H1 (cell line): ENCODE results near the gene NFKB1. TPM values are rescaled to one million over a fixed set of nuclear protein-coding genes. Genes with fewer than 3 reads are reported as not detected.

Experiments used
- CTCF ChIA-PET: fragments of 300-600 bp; sonication (Branson Sonifier 250); formaldehyde crosslinking; loops from one replicate; lab custom pipeline; 2021; ENCODE audit not compliant: partially characterized antibody; lab: Charles Lee
- POLR2A ChIA-PET: fragments of 300-600 bp; sonication (Branson Sonifier 250); formaldehyde crosslinking; loops from one replicate; lab custom pipeline; 2021; ENCODE audit warnings: inconsistent platforms; ENCODE audit not compliant: partially characterized antibody; lab: Charles Lee
- DNase-seq, 2 experiments: peaks; one replicate each; pipeline versions ENCODE4 v3.0.0 to v3.0.0-alpha.2; 2010 to 2022; ENCODE audit warnings: low spot score in 2 of 2, low read depth in 1 of 2, mixed read lengths in 1 of 2
- FAIRE-seq: peaks from 2 replicates; lab custom pipeline; 2011; peaks lifted over from hg19 to GRCh38; lab: Jason Lieb, UNC
- H2AFZ ChIP-seq: 2 replicates; pipeline ENCODE4 v1.8.1; 2012; ENCODE audit warnings: low read length, inconsistent platforms
- H2AK5ac ChIP-seq: 2 replicates; pipeline ENCODE4 v1.6.1; 2013; ENCODE audit warnings: low read depth, low read length
- H2BK120ac ChIP-seq: replicated peaks from 2 replicates; pipeline ENCODE3; 2013; ENCODE audit warnings: low read depth, low read length, inconsistent platforms
- H2BK12ac ChIP-seq: 2 replicates; pipeline ENCODE4 v1.6.1; 2013; ENCODE audit warnings: low read depth, low read length
- H2BK15ac ChIP-seq: 2 replicates; pipeline ENCODE4 v1.6.1; 2013; ENCODE audit warnings: low read length
- H2BK20ac ChIP-seq: 2 replicates; pipeline ENCODE4 v1.6.1; 2013; ENCODE audit warnings: low read length
- H2BK5ac ChIP-seq: 2 replicates; pipeline ENCODE4 v1.6.1; 2013; ENCODE audit warnings: low read depth, low read length
- H3K14ac ChIP-seq: 2 replicates; pipeline ENCODE4 v1.6.1; 2013; ENCODE audit warnings: inconsistent platforms; ENCODE audit not compliant: insufficient read length
- H3K18ac ChIP-seq: 2 replicates; pipeline ENCODE4 v1.6.1; 2013; ENCODE audit warnings: low read length; ENCODE audit errors: extremely low read depth
- H3K23ac ChIP-seq: 2 replicates; pipeline ENCODE4 v1.6.1; 2013; ENCODE audit warnings: inconsistent platforms; ENCODE audit not compliant: insufficient read length
- H3K23me2 ChIP-seq: 2 replicates; pipeline ENCODE4 v1.6.1; 2013; ENCODE audit warnings: low read depth, low read length
- H3K27ac ChIP-seq: 2 replicates; pipeline ENCODE4 v1.6.1; 2011; ENCODE audit warnings: low read depth, low read length, inconsistent platforms
- H3K27me3 ChIP-seq, 4 experiments: replicated peaks in 1 of 4; 1 replicate in 1 of 4; 2 replicates in 3 of 4; pipeline versions ENCODE4 v1.6.1 to v1.8.1; 2011 to 2013; ENCODE audit warnings: low read length in 3 of 4, mild to moderate bottlenecking in 3 of 4, inconsistent platforms in 2 of 4, mixed read lengths in 2 of 4, moderate library complexity in 1 of 4; ENCODE audit not compliant: control insufficient read depth in 3 of 4, insufficient read depth in 3 of 4; ENCODE audit errors: extremely low read depth in 1 of 4
- H3K36me3 ChIP-seq, 4 experiments: 2 replicates each; pipeline versions ENCODE4 v1.6.1 to v1.8.1; 2011 to 2013; ENCODE audit warnings: mild to moderate bottlenecking in 4 of 4, low read length in 3 of 4, moderate library complexity in 2 of 4, control low read depth in 1 of 4, inconsistent platforms in 1 of 4; ENCODE audit not compliant: insufficient read depth in 4 of 4, control insufficient read depth in 2 of 4
- H3K4ac ChIP-seq: replicated peaks from 2 replicates; pipeline ENCODE3; 2013; ENCODE audit warnings: low read length, low read depth, mixed read lengths, inconsistent platforms; ENCODE audit not compliant: insufficient read length
- H3K4me1 ChIP-seq, 4 experiments: replicated peaks in 1 of 4; 1 replicate in 1 of 4; 2 replicates in 3 of 4; pipeline versions ENCODE4 v1.6.1 to v1.8.1; 2011 to 2013; ENCODE audit warnings: low read length in 3 of 4, inconsistent platforms in 2 of 4, mixed read lengths in 1 of 4; ENCODE audit not compliant: insufficient read depth in 4 of 4, control insufficient read depth in 3 of 4
- H3K4me2 ChIP-seq, 2 experiments: 2 replicates each; pipeline versions ENCODE4 v1.6.1 to v1.8.1; 2011 to 2013; ENCODE audit warnings: low read depth in 2 of 2, low read length in 2 of 2, control low read depth in 1 of 2, inconsistent platforms in 1 of 2, mild to moderate bottlenecking in 1 of 2; ENCODE audit not compliant: insufficient read depth in 1 of 2
- H3K4me3 ChIP-seq, 4 experiments: fragments of 200-600, 300-600 bp in 1 of 4; sonication (generic), shearing (Covaris generic), sonication (Bioruptor Twin) in 1 of 4; 2 replicates each; pipeline versions ENCODE4 v1.5.1 to v1.8.1; 2011 to 2016; ENCODE audit warnings: low read length in 4 of 4, low read depth in 3 of 4, control low read depth in 2 of 4, inconsistent platforms in 2 of 4, mild to moderate bottlenecking in 2 of 4, mixed read lengths in 1 of 4, moderate library complexity in 1 of 4; ENCODE audit not compliant: insufficient read depth in 2 of 4; ENCODE audit errors: extremely low read depth in 1 of 4
- H3K56ac ChIP-seq: replicated peaks from 2 replicates; pipeline ENCODE3; 2013; ENCODE audit warnings: low read depth, mild to moderate bottlenecking, mixed read lengths, low read length, inconsistent platforms; ENCODE audit not compliant: insufficient read length
- H3K79me1 ChIP-seq: 2 replicates; pipeline ENCODE4 v1.6.1; 2013; ENCODE audit warnings: low read depth, low read length, control low read depth
- H3K79me2 ChIP-seq, 2 experiments: 2 replicates each; pipeline versions ENCODE4 v1.6.1 to v1.8.1; 2012 to 2013; ENCODE audit warnings: low read length in 2 of 2, mild to moderate bottlenecking in 2 of 2, inconsistent platforms in 1 of 2; ENCODE audit not compliant: insufficient read depth in 2 of 2, control insufficient read depth in 1 of 2
- H3K9ac ChIP-seq, 4 experiments: replicated peaks in 1 of 4; 1 replicate in 1 of 4; 2 replicates in 3 of 4; pipeline versions ENCODE4 v1.6.1 to v1.8.1; 2011 to 2013; ENCODE audit warnings: low read depth in 3 of 4, low read length in 3 of 4, control low read depth in 2 of 4, mild to moderate bottlenecking in 2 of 4, moderate library complexity in 2 of 4, inconsistent platforms in 1 of 4; ENCODE audit errors: extremely low read depth in 1 of 4
- H3K9me3 ChIP-seq, 2 experiments: 2 replicates each; pipeline versions ENCODE4 v1.6.1 to v1.8.1; 2012 to 2013; ENCODE audit warnings: mild to moderate bottlenecking in 2 of 2, moderate library complexity in 2 of 2, control low read depth in 1 of 2, inconsistent platforms in 1 of 2, low read depth in 1 of 2, low read length in 1 of 2, mixed read lengths in 1 of 2; ENCODE audit not compliant: insufficient read depth in 2 of 2
- H4K20me1 ChIP-seq, 2 experiments: replicated peaks in 1 of 2; 2 replicates each; pipeline versions ENCODE3 to v1.8.1; 2011 to 2013; ENCODE audit warnings: inconsistent platforms in 2 of 2, low read length in 2 of 2, mild to moderate bottlenecking in 1 of 2; ENCODE audit not compliant: insufficient read depth in 2 of 2, control insufficient read depth in 1 of 2
- H4K5ac ChIP-seq: 2 replicates; pipeline ENCODE4 v1.6.1; 2013; ENCODE audit warnings: low read length, low read depth, mixed read lengths, inconsistent platforms; ENCODE audit not compliant: insufficient read length
- H4K8ac ChIP-seq: 2 replicates; pipeline ENCODE4 v1.8.0; 2013; ENCODE audit warnings: mild to moderate bottlenecking, moderate library complexity, low read length, inconsistent platforms; ENCODE audit not compliant: insufficient read depth; ENCODE audit errors: extremely low read depth
- H4K91ac ChIP-seq: replicated peaks from 2 replicates; pipeline ENCODE3; 2013; ENCODE audit warnings: low read length, mixed read lengths, inconsistent platforms; ENCODE audit not compliant: insufficient read length
- BACH1 ChIP-seq: IDR thresholded peaks from 2 replicates; pipeline ENCODE4 v1.6.1; 2012; ENCODE audit warnings: low read length, improper control_type of control experiment
- CBX8 ChIP-seq: fragments of 300-800, 300-1000 bp; sonication (generic); IDR thresholded peaks from 2 replicates; pipeline ENCODE4 v1.7.1; 2016; ENCODE audit warnings: low read depth, low read length, borderline replicate concordance
- GABPA ChIP-seq: IDR thresholded peaks from 2 replicates; pipeline ENCODE4 v1.6.1; 2011; ENCODE audit warnings: mild to moderate bottlenecking, low read length, moderate library complexity, borderline replicate concordance; ENCODE audit not compliant: insufficient read depth
- KDM1A ChIP-seq: fragments of 200-600, 300-600 bp; sonication (generic); IDR thresholded peaks from 2 replicates; pipeline ENCODE4 v1.7.1; 2016; ENCODE audit warnings: mild to moderate bottlenecking, low read length, borderline replicate concordance
- KDM5A ChIP-seq: fragments of 200-600 bp; IDR thresholded peaks from 2 replicates; pipeline ENCODE4 v1.7.1; 2012; ENCODE audit warnings: mild to moderate bottlenecking, low read length, inconsistent platforms, mixed read lengths
- PHF8 ChIP-seq: fragments of 200-600 bp; sonication (generic); conservative IDR thresholded peaks from 2 replicates; pipeline ENCODE4 v1.7.1; 2012; ENCODE audit warnings: low read depth, mild to moderate bottlenecking, inconsistent platforms, low read length, moderate library complexity
- SIN3A ChIP-seq, 2 experiments: IDR thresholded peaks in 1 of 2; conservative IDR thresholded peaks in 1 of 2; 2 replicates each; pipeline ENCODE4 v1.6.1; 2011 to 2012; ENCODE audit warnings: low read length in 2 of 2, improper control_type of control experiment in 1 of 2, low read depth in 1 of 2, mild to moderate bottlenecking in 1 of 2
- SIX5 ChIP-seq: IDR thresholded peaks from 2 replicates; pipeline ENCODE4 v1.6.1; 2011; ENCODE audit warnings: mild to moderate bottlenecking, low read depth, low read length
- SP1 ChIP-seq: IDR thresholded peaks from 2 replicates; pipeline ENCODE4 v1.6.1; 2011; ENCODE audit warnings: low read depth, low read length
- SRF ChIP-seq: IDR thresholded peaks from 2 replicates; pipeline ENCODE4 v1.6.1; 2011; ENCODE audit warnings: mild to moderate bottlenecking, low read depth, low read length, moderate library complexity
- TAF1 ChIP-seq: IDR thresholded peaks from 2 replicates; pipeline ENCODE4 v1.6.1; 2011; ENCODE audit warnings: mild to moderate bottlenecking, low read depth, low read length
- TCF12 ChIP-seq: IDR thresholded peaks from 2 replicates; pipeline ENCODE4 v1.6.1; 2011; ENCODE audit warnings: low read depth, mild to moderate bottlenecking, low read length
- ZNF274 ChIP-seq: IDR thresholded peaks from 2 replicates; pipeline ENCODE4 v1.7.0; 2012; ENCODE audit warnings: low read length, borderline replicate concordance; ENCODE audit errors: extremely low read depth
- WGBS, 2 experiments: shearing (Covaris generic) in 1 of 2; methylation state at CpG; one replicate each; pipeline versions ENCODE4 v1.1.6 to v1.1.7; 2013 to 2015; ENCODE audit warnings: low lambda C conversion rate in 2 of 2, mixed read lengths in 2 of 2, inconsistent platforms in 1 of 2, low coverage in 1 of 2, missing lambda C conversion rate in 1 of 2; ENCODE audit not compliant: insufficient replicate concordance in 2 of 2, insufficient coverage in 1 of 2, insufficient read length in 1 of 2; ENCODE audit errors: extremely low coverage in 1 of 2, missing lambda C conversion rate in 1 of 2; 5-methylcytosine and 5-hydroxymethylcytosine counted together
- polyA plus RNA-seq, 7 experiments: library from polyadenylated mRNA; depleted of rRNA in 3 of 7; stranded (reverse) in 5 of 7; unstranded in 2 of 7; fragments of >200 nt in 5 of 7; fragments of 200-250 nt in 2 of 7; gene quantifications; 1 replicate in 5 of 7; 2 replicates in 1 of 7; 4 replicates in 1 of 7; pipeline versions ENCODE4 v1.2.1 to v1.2.3, GENCODE V29; 2011 to 2013; ENCODE audit warnings: missing spikeins in 2 of 7, mixed read lengths in 2 of 7
- total RNA-seq: library from RNA; stranded (reverse); fragmentation: NEBNext Ultra II Directional; extraction: Animal tissue kit (Norgen Biotek cat#: 25700); gene quantifications from 2 replicates; pipeline ENCODE4 v1.2.1, GENCODE V29; 2021
- TF ChIP-seq, protein P1 (sequence below): IDR thresholded peaks from 2 replicates; pipeline ENCODE4 v1.6.1; 2012; ENCODE audit warnings: inconsistent platforms
- TF ChIP-seq, protein P2 (sequence below): IDR thresholded peaks from 2 replicates; pipeline ENCODE4 v1.6.1; 2011; ENCODE audit warnings: low read depth, mild to moderate bottlenecking, low read length; ENCODE audit not compliant: insufficient read depth

The NFKB1 gene
- total and polyA plus RNA-seq, 2 of the 8 experiments (the other 6 are each of a cell fraction or from before 2014, with no cell fraction given): 2.9 to 6.8 TPM

DNA sequence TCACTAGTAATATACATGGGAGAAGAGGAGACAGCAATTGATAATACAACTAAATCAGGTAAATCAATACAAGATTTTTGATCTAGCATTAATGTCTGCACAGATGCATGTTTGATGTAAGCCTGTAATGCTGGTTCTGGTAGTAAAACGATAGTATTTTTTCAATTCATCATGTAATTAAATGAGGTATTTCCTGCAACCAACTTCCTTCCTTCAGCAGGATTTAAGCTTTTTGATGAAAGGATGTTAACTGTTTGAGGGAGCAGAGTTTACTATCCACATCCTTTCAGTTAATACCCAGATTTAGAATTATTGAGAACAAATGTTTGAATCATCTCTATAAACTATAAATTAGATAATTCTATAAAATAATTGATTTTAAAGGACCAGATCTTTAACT lies 31.4 kb upstream of the NFKB1 start:
- ChIA-PET CTCF (no interaction called here), POLR2A (no interaction called here)
- Histone ChIP-seq H3K18ac (no peak overlapping the region), H2AK5ac (no peak overlapping the region), H2AFZ (no peak overlapping the region), H3K4me1 (no peaks in the 10 kb centered on the region), H2BK20ac (no peak overlapping the region), H3K9me3 (peaks cover 0 to 1% of the 10 kb centered on the region in 2 experiments; a peak in 1 of 4 replicates), H3K27ac (no peak overlapping the region), H2BK120ac (no peak overlapping the region), H4K91ac (no peak overlapping the region), H3K4me3 (no peak overlapping the region), H4K20me1 (no peaks in the 10 kb centered on the region), H2BK12ac (no peak overlapping the region), H3K9ac (no peak overlapping the region), H3K36me3 (no peaks in the 10 kb centered on the region), H2BK15ac (no peak overlapping the region), H3K14ac (no peak overlapping the region), H3K79me1 (no peaks in the 10 kb centered on the region), H3K56ac (no peak overlapping the region), H2BK5ac (no peak overlapping the region), H3K23me2 (no peaks in the 10 kb centered on the region), H4K8ac (no peak overlapping the region), H3K79me2 (no peaks in the 10 kb centered on the region), H3K4me2 (no peak overlapping the region), H3K23ac (no peak overlapping the region), H3K27me3 (no peaks in the 10 kb centered on the region), H3K4ac (no peak overlapping the region), H4K5ac (no peak overlapping the region)
- WGBS, 2 experiments: 76% methylated on average over 1 of the region's 1 CpG; no CpG with 5 or more reads in 1 of the 2 experiments
- DNase-seq: no peak
- FAIRE-seq: no peak
- TF ChIP-seq SIN3A (conservative IDR thresholded peaks at IDR 0.05 in 1 of 2, IDR thresholded peaks at IDR 0.05 in 1 of 2; ENCODE audit: low read depth in 1 of 2, low read length in 2 of 2) (no peak), CBX8 (no peak), SIX5 (no peak), KDM5A (no peak), PHF8 (no peak), ZNF274 (no peak), BACH1 (no peak), SP1 (no peak), SRF (no peak), TCF12 (no peak), TAF1 (no peak), KDM1A (no peak), GABPA (no peak)
- TF ChIP-seq, protein P1, sequence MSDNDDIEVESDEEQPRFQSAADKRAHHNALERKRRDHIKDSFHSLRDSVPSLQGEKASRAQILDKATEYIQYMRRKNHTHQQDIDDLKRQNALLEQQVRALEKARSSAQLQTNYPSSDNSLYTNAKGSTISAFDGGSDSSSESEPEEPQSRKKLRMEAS: no peak
- TF ChIP-seq, protein P2, sequence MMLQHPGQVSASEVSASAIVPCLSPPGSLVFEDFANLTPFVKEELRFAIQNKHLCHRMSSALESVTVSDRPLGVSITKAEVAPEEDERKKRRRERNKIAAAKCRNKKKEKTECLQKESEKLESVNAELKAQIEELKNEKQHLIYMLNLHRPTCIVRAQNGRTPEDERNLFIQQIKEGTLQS: no peak
